ENCODE measurements around the gene RSBN1L. TPM values are rescaled to one million over a fixed set of nuclear protein-coding genes. Genes with fewer than 3 reads are reported as not detected.

RSBN1L gene
- total RNA-seq, 1 donor from 2014 or later = 7.8 TPM

GRCh38 chr7:77800730-77801129, 104.5 kb downstream of the RSBN1L start:
- no peak overlapping the region for H3K27ac ChIP-seq (replicated peaks)
- no peak overlapping the region for H3K4me3 ChIP-seq
- H3K36me3 ChIP-seq = no peaks in the 10 kb centered on the region
- intact Hi-C loops (cut with micrococcal nuclease) = no loop called here
- H3K4me1 ChIP-seq = peaks cover 60% of the 10 kb centered on the region
- no peaks in the 10 kb centered on the region for H3K27me3 ChIP-seq (ENCODE audit: low read depth)
- H3K9me3 ChIP-seq (replicated peaks) = peaks cover 8% of the 10 kb centered on the region
- TF ChIP-seq CTCF (IDR thresholded peaks at IDR 0.05; ENCODE audit: borderline replicate concordance) = no peak
- no peak for DNase-seq

DNA sequence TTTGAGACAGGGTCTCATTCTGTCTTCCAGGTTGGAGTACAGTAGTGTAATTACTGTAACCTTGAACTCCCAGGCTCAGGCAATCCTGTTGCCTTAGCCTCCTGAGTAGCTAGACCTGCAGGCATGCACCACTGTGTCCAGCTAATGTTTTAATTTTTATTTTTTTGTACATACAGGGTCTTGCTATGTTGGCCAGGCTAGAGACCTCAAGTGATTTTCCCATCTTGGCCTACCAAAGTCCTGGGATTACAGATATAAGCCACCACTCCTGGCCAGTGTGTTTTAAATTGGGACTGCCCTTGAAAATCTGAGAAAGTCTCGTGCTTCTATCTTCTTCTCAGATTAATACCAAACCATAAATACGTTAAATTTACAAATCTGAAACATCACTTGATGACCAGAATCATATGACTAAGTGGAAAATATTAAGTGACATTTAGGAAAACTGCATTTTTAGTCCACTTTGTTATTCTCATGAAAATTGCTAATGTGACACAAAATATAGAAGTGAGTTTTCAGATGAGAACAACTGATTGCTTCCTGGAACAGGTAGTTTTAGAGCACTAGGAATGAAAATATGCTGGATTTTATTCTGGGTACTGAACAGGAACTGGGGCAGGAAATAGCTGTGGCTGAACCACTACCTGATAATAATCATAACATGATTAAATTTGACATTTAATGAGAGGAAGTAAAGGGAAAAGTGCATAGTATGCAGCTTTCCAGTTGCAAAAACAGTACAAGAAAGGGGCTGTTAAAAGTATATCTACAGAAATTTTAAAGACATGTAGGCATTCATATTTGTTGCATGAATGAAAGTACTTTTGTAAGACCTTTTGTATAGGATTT, 106.5 kb downstream of the RSBN1L start:
- H3K9me3 ChIP-seq (replicated peaks) = peaks cover 28% of the 10 kb centered on the region
- H3K27me3 ChIP-seq (ENCODE audit: low read depth) = no peaks in the 10 kb centered on the region
- TF ChIP-seq CTCF (IDR thresholded peaks at IDR 0.05; ENCODE audit: borderline replicate concordance) = no peak
- H3K4me1 ChIP-seq = peaks cover 44% of the 10 kb centered on the region
- no peaks in the 10 kb centered on the region for H3K36me3 ChIP-seq
- no peak for DNase-seq
- H3K27ac ChIP-seq (replicated peaks) = peak overlapping the region; percentile 25
- intact Hi-C loops (cut with micrococcal nuclease) = no loop called here
- no peak overlapping the region for H3K4me3 ChIP-seq

DNA sequence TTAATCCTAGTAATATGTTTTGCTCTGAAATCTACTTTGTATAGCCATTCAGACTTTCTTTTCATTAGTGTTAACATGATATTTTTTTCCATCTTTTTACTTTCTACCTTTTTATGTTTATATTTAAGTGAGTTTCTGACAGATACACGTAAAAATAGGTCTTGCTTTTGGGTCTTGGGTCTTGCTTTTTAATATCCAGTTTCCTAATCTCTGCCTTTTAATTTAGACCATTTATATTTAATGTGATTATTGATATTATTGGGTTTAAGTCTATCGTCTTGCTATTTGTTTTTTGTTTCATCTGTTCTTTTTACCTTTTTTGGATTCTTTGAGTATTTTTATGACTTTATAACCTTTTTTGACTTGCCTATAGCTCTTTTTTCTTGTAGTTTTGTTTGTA, 110.2 kb downstream of the RSBN1L start:
- intact Hi-C loops (cut with micrococcal nuclease) = no loop called here
- Histone ChIP-seq H3K4me1 (peaks cover 21% of the 10 kb centered on the region), H3K27ac (replicated peaks) (no peak overlapping the region), H3K27me3 (ENCODE audit: low read depth) (no peaks in the 10 kb centered on the region), H3K36me3 (no peaks in the 10 kb centered on the region), H3K4me3 (no peak overlapping the region), H3K9me3 (replicated peaks) (peaks cover 38% of the 10 kb centered on the region)
- TF ChIP-seq CTCF (IDR thresholded peaks at IDR 0.05; ENCODE audit: borderline replicate concordance) = no peak
- DNase-seq = no peak

GRCh38 chr7:77808517-77808916, 112.3 kb downstream of the RSBN1L start:
- H3K4me1 ChIP-seq = peaks cover 20% of the 10 kb centered on the region
- intact Hi-C loops (cut with micrococcal nuclease) = no loop called here
- DNase-seq = no peak
- H3K27ac ChIP-seq (replicated peaks) = no peak overlapping the region
- no peak for TF ChIP-seq CTCF (IDR thresholded peaks at IDR 0.05; ENCODE audit: borderline replicate concordance)
- no peaks in the 10 kb centered on the region for H3K36me3 ChIP-seq
- no peak overlapping the region for H3K4me3 ChIP-seq
- no peaks in the 10 kb centered on the region for H3K27me3 ChIP-seq (ENCODE audit: low read depth)
- H3K9me3 ChIP-seq (replicated peaks) = peaks cover 38% of the 10 kb centered on the region

GRCh38 chr7:77811516-77812289, 115.4 kb downstream of the RSBN1L start:
- intact Hi-C loops (cut with micrococcal nuclease) = no loop called here
- no peaks in the 10 kb centered on the region for H3K27me3 ChIP-seq (ENCODE audit: low read depth)
- TF ChIP-seq CTCF (IDR thresholded peaks at IDR 0.05; ENCODE audit: borderline replicate concordance) = no peak
- H3K36me3 ChIP-seq = peaks cover 6% of the 10 kb centered on the region
- H3K9me3 ChIP-seq (replicated peaks) = peaks cover 24% of the 10 kb centered on the region
- H3K4me1 ChIP-seq = peaks cover 13% of the 10 kb centered on the region
- H3K4me3 ChIP-seq = no peak overlapping the region
- H3K27ac ChIP-seq (replicated peaks) = no peak overlapping the region
- DNase-seq = no peak
